Left ventricle myocardium inferior (tissue), 1 donor: ENCODE measurements around the gene ARV1. TPM values are rescaled to one million over a fixed set of nuclear protein-coding genes. Genes with fewer than 3 reads are reported as not detected.

Experiments
- DNase-seq: peaks from one replicate; pipeline ENCODE4 v3.0.0-alpha.2; 2020
- H3K27ac ChIP-seq: fragments of 200-600 bp; replicated peaks from 2 replicates; pipeline ENCODE4 v1.8.0; 2021
- H3K27me3 ChIP-seq: fragments of 200-600 bp; 2 replicates; pipeline ENCODE4 v1.8.0; 2021; ENCODE audit warnings: low read depth
- H3K36me3 ChIP-seq: fragments of 200-600 bp; 2 replicates; pipeline ENCODE4 v1.8.0; 2021
- H3K4me1 ChIP-seq: fragments of 200-600 bp; 2 replicates; pipeline ENCODE4 v1.8.0; 2021
- H3K4me3 ChIP-seq: fragments of 200-600 bp; 2 replicates; pipeline ENCODE4 v1.8.0; 2021; ENCODE audit warnings: mild to moderate bottlenecking, moderate library complexity
- H3K9me3 ChIP-seq: fragments of 200-600 bp; replicated peaks from 2 replicates; pipeline ENCODE4 v1.8.0; 2021
- intact Hi-C: fragments of 100-400 bp; cut with micrococcal nuclease; formaldehyde crosslinking; loops from one replicate; pipeline ENCODE4 v1.11.0; 2022
- total RNA-seq: library from RNA; stranded (reverse); fragmentation: NEBNext Ultra II Directional; extraction: Animal tissue kit (Norgen Biotek cat#: 25700); gene quantifications from one replicate; pipeline ENCODE4 v1.2.1, GENCODE V29; 2021
- TF ChIP-seq, protein P1 (sequence below): fragments of 200-600 bp; IDR thresholded peaks from 2 replicates; pipeline ENCODE4 v1.8.0; 2021; ENCODE audit warnings: antibody characterized with exemption, mild to moderate bottlenecking, borderline replicate concordance
- donor health status: DM: no; HTN: yes; CAD: no; lungs with severe emphysema.

The ARV1 gene
- total RNA-seq, 1 donor from 2014 or later: 19.3 TPM

- no peaks in the 10 kb centered on the region for H3K27me3 ChIP-seq
- no peak overlapping the region for H3K4me3 ChIP-seq
- TF ChIP-seq, protein P1, sequence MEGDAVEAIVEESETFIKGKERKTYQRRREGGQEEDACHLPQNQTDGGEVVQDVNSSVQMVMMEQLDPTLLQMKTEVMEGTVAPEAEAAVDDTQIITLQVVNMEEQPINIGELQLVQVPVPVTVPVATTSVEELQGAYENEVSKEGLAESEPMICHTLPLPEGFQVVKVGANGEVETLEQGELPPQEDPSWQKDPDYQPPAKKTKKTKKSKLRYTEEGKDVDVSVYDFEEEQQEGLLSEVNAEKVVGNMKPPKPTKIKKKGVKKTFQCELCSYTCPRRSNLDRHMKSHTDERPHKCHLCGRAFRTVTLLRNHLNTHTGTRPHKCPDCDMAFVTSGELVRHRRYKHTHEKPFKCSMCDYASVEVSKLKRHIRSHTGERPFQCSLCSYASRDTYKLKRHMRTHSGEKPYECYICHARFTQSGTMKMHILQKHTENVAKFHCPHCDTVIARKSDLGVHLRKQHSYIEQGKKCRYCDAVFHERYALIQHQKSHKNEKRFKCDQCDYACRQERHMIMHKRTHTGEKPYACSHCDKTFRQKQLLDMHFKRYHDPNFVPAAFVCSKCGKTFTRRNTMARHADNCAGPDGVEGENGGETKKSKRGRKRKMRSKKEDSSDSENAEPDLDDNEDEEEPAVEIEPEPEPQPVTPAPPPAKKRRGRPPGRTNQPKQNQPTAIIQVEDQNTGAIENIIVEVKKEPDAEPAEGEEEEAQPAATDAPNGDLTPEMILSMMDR: no peak
- intact Hi-C loops: no loop called here
- no peaks in the 10 kb centered on the region for H3K9me3 ChIP-seq
- peaks cover 17% of the 10 kb centered on the region for H3K36me3 ChIP-seq
- no peak overlapping the region for H3K27ac ChIP-seq
- no peak for DNase-seq
- no peaks in the 10 kb centered on the region for H3K4me1 ChIP-seq
Observed at GRCh38 chr1:230948903-230949302, 30.0 kb upstream of the ARV1 start.

GRCh38 chr1:230950404-230950803 is 28.5 kb upstream of the ARV1 start:
- Histone ChIP-seq H3K9me3 (no peaks in the 10 kb centered on the region), H3K27ac (no peak overlapping the region), H3K4me1 (no peaks in the 10 kb centered on the region), H3K27me3 (no peaks in the 10 kb centered on the region), H3K4me3 (no peak overlapping the region), H3K36me3 (peaks cover 19% of the 10 kb centered on the region)
- TF ChIP-seq, protein P1: no peak
- DNase-seq: no peak
- intact Hi-C loops: no loop called here

DNA sequence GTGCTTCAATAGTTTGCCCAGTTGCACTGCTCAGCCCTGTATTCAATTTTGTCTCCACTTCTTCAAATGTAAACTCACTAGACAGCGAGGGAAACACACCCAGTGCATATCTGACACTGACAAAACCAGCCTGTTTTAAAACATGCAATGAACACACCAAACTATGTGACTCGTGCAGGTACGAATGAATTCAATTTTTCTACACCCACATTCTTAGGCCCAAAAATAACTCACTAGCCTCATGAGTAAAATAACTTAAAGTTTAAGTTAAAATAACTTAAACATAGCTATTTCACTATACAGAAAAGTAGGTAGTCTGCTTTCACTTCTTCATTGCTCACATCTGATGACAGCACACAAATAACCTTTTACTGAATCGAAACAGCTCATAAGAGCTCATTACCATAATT is 21.3 kb upstream of the ARV1 start:
- Histone ChIP-seq H3K9me3 (no peaks in the 10 kb centered on the region), H3K36me3 (peaks cover 48% of the 10 kb centered on the region), H3K27ac (no peak overlapping the region), H3K4me3 (no peak overlapping the region), H3K4me1 (no peaks in the 10 kb centered on the region), H3K27me3 (no peaks in the 10 kb centered on the region)
- intact Hi-C loops: no loop called here
- no peak for DNase-seq
- TF ChIP-seq, protein P1: no peak

DNA sequence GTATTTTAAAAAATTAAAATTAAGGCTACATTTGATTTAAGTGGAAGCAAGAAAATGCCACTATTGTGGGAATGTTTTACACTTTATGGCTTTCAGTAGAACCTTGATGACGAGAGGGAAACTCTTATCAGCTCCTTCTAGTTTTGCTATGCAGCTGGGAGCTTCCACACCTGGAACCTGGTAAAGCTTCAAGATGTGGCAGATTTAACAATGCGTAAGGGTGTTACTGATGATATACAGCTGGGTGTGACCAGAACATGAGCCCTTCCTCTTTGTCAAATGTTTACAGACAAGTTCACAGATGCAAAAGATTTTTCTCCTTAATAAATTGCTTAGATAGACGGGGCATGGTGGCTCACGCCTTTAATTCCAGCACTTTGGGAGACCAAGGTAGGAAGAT is 20.5 kb upstream of the ARV1 start:
- no peaks in the 10 kb centered on the region for H3K4me1 ChIP-seq
- no peaks in the 10 kb centered on the region for H3K9me3 ChIP-seq
- intact Hi-C loops: no loop called here
- TF ChIP-seq, protein P1: no peak
- no peaks in the 10 kb centered on the region for H3K27me3 ChIP-seq
- no peak for DNase-seq
- H3K27ac ChIP-seq: no peak overlapping the region
- H3K4me3 ChIP-seq: no peak overlapping the region
- peaks cover 42% of the 10 kb centered on the region for H3K36me3 ChIP-seq

GRCh38 chr1:230964896-230965295 is 14.0 kb upstream of the ARV1 start:
- no peaks in the 10 kb centered on the region for H3K4me1 ChIP-seq
- H3K36me3 ChIP-seq: peaks cover 7% of the 10 kb centered on the region
- intact Hi-C loops: no loop called here
- H3K4me3 ChIP-seq: no peak overlapping the region
- no peak overlapping the region for H3K27ac ChIP-seq
- H3K9me3 ChIP-seq: no peaks in the 10 kb centered on the region
- H3K27me3 ChIP-seq: no peaks in the 10 kb centered on the region
- TF ChIP-seq, protein P1: no peak
- no peak for DNase-seq

DNA sequence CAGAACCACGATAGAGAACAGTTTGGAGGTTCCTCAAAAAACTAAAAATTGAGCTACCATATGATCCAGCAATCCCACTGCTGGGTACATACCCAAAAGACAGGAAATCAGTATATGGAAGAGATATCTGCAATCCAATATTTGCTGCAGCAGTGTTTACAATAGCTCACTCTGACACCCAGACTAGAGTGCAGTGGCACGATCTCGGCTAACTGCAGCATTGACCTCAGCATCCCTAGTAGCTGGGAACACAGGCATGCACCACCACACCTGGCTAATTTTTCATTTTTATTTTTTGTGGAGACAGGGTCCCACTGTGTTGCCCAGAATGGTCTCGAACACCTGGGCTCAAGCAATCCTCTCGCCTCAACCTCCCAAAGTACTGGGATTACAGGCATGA is 13.4 kb upstream of the ARV1 start:
- Histone ChIP-seq H3K4me3 (no peak overlapping the region), H3K27ac (no peak overlapping the region), H3K27me3 (no peaks in the 10 kb centered on the region), H3K36me3 (peaks cover 7% of the 10 kb centered on the region), H3K9me3 (no peaks in the 10 kb centered on the region), H3K4me1 (no peaks in the 10 kb centered on the region)
- DNase-seq: no peak
- TF ChIP-seq, protein P1: no peak
- intact Hi-C loops: no loop called here
